K562 (cell line): Measurements from ENCODE around the gene DGCR6L. TPM values are rescaled to one million over a fixed set of nuclear protein-coding genes. Genes with fewer than 3 reads are reported as not detected.

Experiments
- EP300 ChIP-seq: IDR thresholded peaks from 2 replicates; pipeline ENCODE4 v1.6.1; 2012; ENCODE audit warnings: low read length, improper control_type of control experiment
- MCM3 ChIP-seq: fragments of 450-650 bp; IDR thresholded peaks from 2 replicates; pipeline ENCODE4 v1.6.1; 2016
- PML ChIP-seq: IDR thresholded peaks from 2 replicates; pipeline ENCODE4 v1.6.1; 2012; ENCODE audit warnings: low read length, inconsistent platforms
- ZFP36 ChIP-seq: fragments of 150-350 bp; IDR thresholded peaks from 2 replicates; pipeline ENCODE4 v1.6.1; 2018; ENCODE audit warnings: low read length, low read depth; ENCODE audit not compliant: partially characterized antibody
- ZNF644 ChIP-seq: fragments of 200-800 bp; sonication (Bioruptor generic); IDR thresholded peaks from 2 replicates; pipeline ENCODE4 v1.6.1; 2016; ENCODE audit warnings: low read depth, missing genetic modification characterization, missing compliant biosample characterization
- polyA plus RNA-seq, 8 experiments: library from polyadenylated mRNA; depleted of rRNA in 4 of 8; stranded (reverse) in 5 of 8; unstranded in 3 of 8; fragments of >200 nt; fragmentation: Nextera tagmentation in 2 of 8; fragmentation: Illumina TruSeq in 1 of 8; extraction: Ambion mirVana in 2 of 8; extraction: Trizol in 1 of 8; gene quantifications; 2 replicates each; pipeline versions ENCODE4 v1.2.1 to v1.2.3, GENCODE V29; 2011 to 2014; ENCODE audit warnings: inconsistent platforms in 1 of 8, missing spikeins in 1 of 8
- total RNA-seq, 7 experiments: library from RNA; depleted of rRNA in 6 of 7; stranded (reverse); fragments of >200 nt in 6 of 7; fragmentation: Illumina TruSeq in 2 of 7; extraction: Trizol in 2 of 7; gene quantifications; 2 replicates each; pipeline versions ENCODE4 v1.2.1 to v1.2.3, GENCODE V29; 2011 to 2021; ENCODE audit warnings: low replicate concordance in 1 of 7
- TF ChIP-seq, protein P1 (sequence below): fragments of 250-450 bp; sonication (Bioruptor Pico); IDR thresholded peaks from 2 replicates; pipeline ENCODE4 v1.4.0; 2020; ENCODE audit warnings: borderline replicate concordance
- TF ChIP-seq, protein P2 (sequence below): fragments of 250-450 bp; sonication (Bioruptor Pico); IDR thresholded peaks from 2 replicates; pipeline ENCODE4 v1.5.0; 2021
- TF ChIP-seq, protein P3 (sequence below): sonication (generic); formaldehyde crosslinking; IDR thresholded peaks from 2 replicates; pipeline ENCODE4 v1.8.1; 2023; ENCODE audit warnings: mild to moderate bottlenecking, missing genetic modification reagents, moderate library complexity
- TF ChIP-seq, protein P4 (sequence below): fragments of 250-450 bp; sonication (Bioruptor Pico); IDR thresholded peaks from 2 replicates; pipeline ENCODE4 v1.4.0; 2020; ENCODE audit warnings: mild to moderate bottlenecking, moderate library complexity
- TF ChIP-seq, protein P5 (sequence below): sonication (generic); formaldehyde crosslinking; IDR thresholded peaks from 2 replicates; pipeline ENCODE4 v1.8.0; 2022; ENCODE audit warnings: missing genetic modification reagents, mild to moderate bottlenecking, moderate library complexity, borderline replicate concordance

DGCR6L gene
- total and polyA plus RNA-seq, 9 of the 15 experiments (the other 6 are each of a cell fraction or from before 2014, with no cell fraction given), result 3.6 to 151 (median 51.0) TPM

DNA sequence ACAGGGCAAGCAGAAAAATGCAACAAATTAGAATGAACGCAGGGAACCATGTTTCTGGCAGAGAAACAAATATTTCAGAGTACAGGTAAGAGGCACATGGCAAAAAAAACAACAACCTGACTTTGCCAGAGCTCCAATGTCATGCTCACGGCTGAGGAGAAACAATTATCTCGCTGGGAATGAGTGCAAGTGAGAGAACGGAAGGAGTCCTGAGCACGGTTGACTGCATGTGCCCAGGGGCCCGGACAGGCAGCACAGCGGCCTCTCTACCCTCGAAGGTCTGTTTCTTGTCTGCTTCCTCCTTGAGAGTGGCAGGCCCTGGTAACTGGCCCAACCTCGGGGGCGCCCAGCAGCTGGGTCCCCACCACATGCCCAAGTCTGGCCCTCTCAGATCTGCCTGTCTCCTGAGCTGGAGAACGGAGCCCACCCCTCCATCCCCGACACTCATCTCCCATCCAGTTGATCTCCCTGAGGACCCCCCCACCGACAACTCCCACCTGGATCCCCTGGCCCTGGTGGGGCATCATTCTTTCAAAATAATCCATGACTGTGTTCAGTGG is 27.1 kb downstream of the DGCR6L start (continued):
- TF ChIP-seq, protein P1, sequence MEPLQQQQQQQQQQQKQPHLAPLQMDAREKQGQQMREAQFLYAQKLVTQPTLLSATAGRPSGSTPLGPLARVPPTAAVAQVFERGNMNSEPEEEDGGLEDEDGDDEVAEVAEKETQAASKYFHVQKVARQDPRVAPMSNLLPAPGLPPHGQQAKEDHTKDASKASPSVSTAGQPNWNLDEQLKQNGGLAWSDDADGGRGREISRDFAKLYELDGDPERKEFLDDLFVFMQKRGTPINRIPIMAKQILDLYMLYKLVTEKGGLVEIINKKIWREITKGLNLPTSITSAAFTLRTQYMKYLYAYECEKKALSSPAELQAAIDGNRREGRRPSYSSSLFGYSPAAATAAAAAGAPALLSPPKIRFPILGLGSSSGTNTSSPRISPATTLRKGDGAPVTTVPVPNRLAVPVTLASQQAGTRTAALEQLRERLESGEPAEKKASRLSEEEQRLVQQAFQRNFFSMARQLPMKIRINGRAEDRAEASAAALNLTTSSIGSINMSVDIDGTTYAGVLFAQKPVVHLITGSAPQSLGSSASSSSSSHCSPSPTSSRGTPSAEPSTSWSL (CRISPR knock-in tag), result no peak
- TF ChIP-seq, protein P2, sequence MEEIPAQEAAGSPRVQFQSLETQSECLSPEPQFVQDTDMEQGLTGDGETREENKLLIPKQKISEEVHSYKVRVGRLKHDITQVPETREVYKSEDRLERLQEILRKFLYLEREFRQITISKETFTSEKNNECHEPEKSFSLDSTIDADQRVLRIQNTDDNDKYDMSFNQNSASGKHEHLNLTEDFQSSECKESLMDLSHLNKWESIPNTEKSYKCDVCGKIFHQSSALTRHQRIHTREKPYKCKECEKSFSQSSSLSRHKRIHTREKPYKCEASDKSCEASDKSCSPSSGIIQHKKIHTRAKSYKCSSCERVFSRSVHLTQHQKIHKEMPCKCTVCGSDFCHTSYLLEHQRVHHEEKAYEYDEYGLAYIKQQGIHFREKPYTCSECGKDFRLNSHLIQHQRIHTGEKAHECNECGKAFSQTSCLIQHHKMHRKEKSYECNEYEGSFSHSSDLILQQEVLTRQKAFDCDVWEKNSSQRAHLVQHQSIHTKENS (CRISPR knock-in tag), result no peak
- TF ChIP-seq EP300, result no peak
- TF ChIP-seq PML, result no peak
- TF ChIP-seq, protein P3, sequence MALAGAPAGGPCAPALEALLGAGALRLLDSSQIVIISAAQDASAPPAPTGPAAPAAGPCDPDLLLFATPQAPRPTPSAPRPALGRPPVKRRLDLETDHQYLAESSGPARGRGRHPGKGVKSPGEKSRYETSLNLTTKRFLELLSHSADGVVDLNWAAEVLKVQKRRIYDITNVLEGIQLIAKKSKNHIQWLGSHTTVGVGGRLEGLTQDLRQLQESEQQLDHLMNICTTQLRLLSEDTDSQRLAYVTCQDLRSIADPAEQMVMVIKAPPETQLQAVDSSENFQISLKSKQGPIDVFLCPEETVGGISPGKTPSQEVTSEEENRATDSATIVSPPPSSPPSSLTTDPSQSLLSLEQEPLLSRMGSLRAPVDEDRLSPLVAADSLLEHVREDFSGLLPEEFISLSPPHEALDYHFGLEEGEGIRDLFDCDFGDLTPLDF (CRISPR knock-in tag), result 0 out of 2 replicates have a peak, but pooled peaks have one; percentile 24
- peak; percentile 80; the same call in 1 of the 2 replicates for TF ChIP-seq MCM3
- TF ChIP-seq ZFP36, result peak; percentile 3
- TF ChIP-seq, protein P4, sequence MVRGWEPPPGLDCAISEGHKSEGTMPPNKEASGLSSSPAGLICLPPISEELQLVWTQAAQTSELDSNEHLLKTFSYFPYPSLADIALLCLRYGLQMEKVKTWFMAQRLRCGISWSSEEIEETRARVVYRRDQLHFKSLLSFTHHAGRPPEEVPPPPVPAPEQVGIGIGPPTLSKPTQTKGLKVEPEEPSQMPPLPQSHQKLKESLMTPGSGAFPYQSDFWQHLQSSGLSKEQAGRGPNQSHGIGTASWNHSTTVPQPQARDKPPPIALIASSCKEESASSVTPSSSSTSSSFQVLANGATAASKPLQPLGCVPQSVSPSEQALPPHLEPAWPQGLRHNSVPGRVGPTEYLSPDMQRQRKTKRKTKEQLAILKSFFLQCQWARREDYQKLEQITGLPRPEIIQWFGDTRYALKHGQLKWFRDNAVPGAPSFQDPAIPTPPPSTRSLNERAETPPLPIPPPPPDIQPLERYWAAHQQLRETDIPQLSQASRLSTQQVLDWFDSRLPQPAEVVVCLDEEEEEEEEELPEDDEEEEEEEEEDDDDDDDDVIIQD (CRISPR knock-in tag), result no peak
- TF ChIP-seq ZNF644 (tag), result no peak
- TF ChIP-seq, protein P5, sequence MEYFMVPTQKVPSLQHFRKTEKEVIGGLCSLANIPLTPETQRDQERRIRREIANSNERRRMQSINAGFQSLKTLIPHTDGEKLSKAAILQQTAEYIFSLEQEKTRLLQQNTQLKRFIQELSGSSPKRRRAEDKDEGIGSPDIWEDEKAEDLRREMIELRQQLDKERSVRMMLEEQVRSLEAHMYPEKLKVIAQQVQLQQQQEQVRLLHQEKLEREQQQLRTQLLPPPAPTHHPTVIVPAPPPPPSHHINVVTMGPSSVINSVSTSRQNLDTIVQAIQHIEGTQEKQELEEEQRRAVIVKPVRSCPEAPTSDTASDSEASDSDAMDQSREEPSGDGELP (CRISPR knock-in tag), result 0 out of 2 replicates have a peak, but pooled peaks have one; percentile 15
- TF ChIP-seq, all 486 proteins: peak for 15
